ENCODE results near the gene PPARG.

- no peak for TF ChIP-seq YY1 (IDR thresholded peaks at IDR 0.05; ENCODE audit: insufficient read depth, insufficient read length)
- no peak for TF ChIP-seq SUZ12 (IDR thresholded peaks at IDR 0.05; ENCODE audit: extremely low read depth, insufficient read depth, insufficient read length)
Measured at GRCh38 chr3:12349895-12350811, 61.3 kb downstream of the PPARG start.
